MM.1S (cell line): ENCODE data around the gene RAB23.

ENCODE experiments used
- CTCF ChIP-seq: fragments of 300-600 bp; sonication (generic); IDR thresholded peaks from 2 replicates; pipeline ENCODE4 v1.5.1; 2016; ENCODE audit warnings: antibody characterized with exemption, low read length, mixed read lengths
- EZH2 ChIP-seq: fragments of 300-600 bp; sonication (generic); optimal IDR thresholded peaks from 2 replicates; pipeline ENCODE3; 2017; ENCODE audit warnings: low read depth, mild to moderate bottlenecking, antibody characterized with exemption, low read length, mixed read lengths

- TF ChIP-seq CTCF: no peak
- no peak for TF ChIP-seq EZH2
Measured at GRCh38 chr6:57159127-57159526, 63.0 kb downstream of the RAB23 start.
